ENCODE results near the gene SCRN2. TPM values are rescaled to one million over a fixed set of nuclear protein-coding genes. Genes with fewer than 3 reads are reported as not detected.

SCRN2 gene
- total RNA-seq, result 100 to 1,000 TPM in 1 of 3 donors, 10 to 100 TPM in 2; 49.2 to 108 (median 54.9) TPM

GRCh38 chr17:47840742-47841487, at the start of gene SCRN2:
Gene SCRN2, minus strand, starts transcription at chr17:47841273. Its CDS starts 430 bp downstream, at chr17:47840843.
- no peaks in the 10 kb centered on the region for H3K27me3 ChIP-seq
- H3K4me3 ChIP-seq, result peak within 1 kb of the TSS; percentile 82 to 93 (median 90)
- no peak for TF ChIP-seq POLR2A (IDR thresholded peaks at IDR 0.05)
- TF ChIP-seq CTCF (IDR thresholded peaks at IDR 0.05), result peak; percentile 98 to 99 (median 98)
- TF ChIP-seq POLR2AphosphoS5 (IDR thresholded peaks at IDR 0.05), result peak; percentile 29 to 45 (median 39)
- intact Hi-C loops (cut with DNase I; ENCODE audit: low total_unique reads), result loop anchor here (5.0 kb wide), 1 partner anchor 51 kb away; no protein-coding TSS in a partner anchor
- H3K9me3 ChIP-seq, result no peaks in the 10 kb centered on the region
- H3K27ac ChIP-seq, result peak within 1 kb of the TSS; percentile 79 to 85
- DNase-seq (ENCODE audit: low spot score in 2 of 2), result peak; percentile 88 to 93
- peaks cover 11 to 21% of the 10 kb centered on the region in 2 donors for H3K4me1 ChIP-seq
- no peaks in the 10 kb centered on the region for H3K36me3 ChIP-seq

- TF ChIP-seq CTCF (IDR thresholded peaks at IDR 0.05) (peak; percentile 96 to 97 (median 97)), POLR2AphosphoS5 (IDR thresholded peaks at IDR 0.05) (peak in 1 of 3 donors; percentile 69), POLR2A (IDR thresholded peaks at IDR 0.05) (no peak)
- DNase-seq (ENCODE audit: low spot score in 2 of 2), result peak; percentile 86 to 94
- intact Hi-C loops (cut with DNase I; ENCODE audit: low total_unique reads), result loop anchor here (5.0 kb wide), 1 partner anchor 48 kb away; the partner anchor contains the start of gene SCRN2
- Histone ChIP-seq H3K4me3 (no peak overlapping the region), H3K27me3 (no peaks in the 10 kb centered on the region), H3K9me3 (no peaks in the 10 kb centered on the region), H3K4me1 (peaks cover 3 to 6% of the 10 kb centered on the region in 2 donors), H3K27ac (no peak overlapping the region), H3K36me3 (no peaks in the 10 kb centered on the region)
These were observed 48.9 kb upstream of the SCRN2 start for GRCh38 chr17:47889734-47890529.

GRCh38 chr17:47888293-47888692, 47.2 kb upstream of the SCRN2 start:
- TF ChIP-seq POLR2AphosphoS5 (IDR thresholded peaks at IDR 0.05) (no peak), POLR2A (IDR thresholded peaks at IDR 0.05) (no peak), CTCF (IDR thresholded peaks at IDR 0.05) (no peak)
- Histone ChIP-seq H3K4me3 (no peak overlapping the region), H3K27me3 (no peaks in the 10 kb centered on the region), H3K27ac (no peak overlapping the region), H3K36me3 (no peaks in the 10 kb centered on the region), H3K4me1 (peaks cover 8 to 9% of the 10 kb centered on the region in 2 donors), H3K9me3 (no peaks in the 10 kb centered on the region)
- intact Hi-C loops (cut with DNase I; ENCODE audit: low total_unique reads), result no loop called here
- DNase-seq (ENCODE audit: low spot score in 2 of 2), result no peak

GRCh38 chr17:47884905-47885730, 44.0 kb upstream of the SCRN2 start:
- H3K9me3 ChIP-seq, result no peaks in the 10 kb centered on the region
- peak overlapping the region; percentile 77 to 78 for H3K27ac ChIP-seq
- no peaks in the 10 kb centered on the region for H3K27me3 ChIP-seq
- intact Hi-C loops (cut with DNase I; ENCODE audit: low total_unique reads), result no loop called here
- no peak for DNase-seq (ENCODE audit: low spot score in 2 of 2)
- peak overlapping the region in 1 of 3 donors; percentile 10 for H3K4me3 ChIP-seq
- no peaks in the 10 kb centered on the region for H3K36me3 ChIP-seq
- no peak for TF ChIP-seq POLR2AphosphoS5 (IDR thresholded peaks at IDR 0.05)
- no peak for TF ChIP-seq POLR2A (IDR thresholded peaks at IDR 0.05)
- no peak for TF ChIP-seq CTCF (IDR thresholded peaks at IDR 0.05)
- H3K4me1 ChIP-seq, result peaks cover 13 to 14% of the 10 kb centered on the region in 2 donors

All from breast epithelium (tissue), 4 donors.